SK-N-SH (cell line): ENCODE results near the gene GLDC. TPM values are rescaled to one million over a fixed set of nuclear protein-coding genes. Genes with fewer than 3 reads are reported as not detected.

ENCODE experiments used
- CTCF ChIA-PET: fragments of 300-600, 350-600 bp; formaldehyde crosslinking; extraction: SDS; loops from one replicate; lab custom pipeline; 2021; lab: Yijun Ruan, JAX
- POLR2A ChIA-PET: fragments of 350-600 bp; sonication (Branson Sonifier 250); formaldehyde crosslinking; extraction: SDS; loops from one replicate; lab custom pipeline; 2020; ENCODE audit warnings: antibody characterized with exemption, inconsistent platforms; lab: Yijun Ruan, JAX
- DNase-seq: peaks from one replicate; pipeline ENCODE4 v3.0.0; 2012
- H2AFZ ChIP-seq: fragments of 200-600 bp; sonication (generic); 2 replicates; pipeline ENCODE4 v1.8.1; 2016; ENCODE audit warnings: antibody characterized with exemption, mild to moderate bottlenecking, low read depth
- H3F3A ChIP-seq: fragments of 200-600 bp; sonication (generic); replicated peaks from 2 replicates; pipeline ENCODE3; 2016; ENCODE audit warnings: antibody characterized with exemption, mild to moderate bottlenecking; ENCODE audit not compliant: insufficient read depth
- H3K27ac ChIP-seq, 2 experiments: fragments of 200-500 bp in 1 of 2; fragments of 200-600 bp in 1 of 2; sonication (Bioruptor generic) in 1 of 2; sonication (generic), shearing (Covaris generic) in 1 of 2; 2 replicates each; pipeline versions ENCODE4 v1.5.1 to v1.6.1; 2014 to 2016; ENCODE audit warnings: low read depth in 2 of 2, inconsistent platforms in 1 of 2, low read length in 1 of 2, mild to moderate bottlenecking in 1 of 2, mixed read lengths in 1 of 2
- H3K27me3 ChIP-seq: fragments of 200-600 bp; sonication (generic), shearing (Covaris generic); 2 replicates; pipeline ENCODE4 v1.6.1; 2016; ENCODE audit warnings: mixed run types; ENCODE audit not compliant: insufficient read depth
- H3K36me3 ChIP-seq, 2 experiments: fragments of 200-500 bp in 1 of 2; fragments of 200-600 bp in 1 of 2; sonication (Bioruptor generic) in 1 of 2; sonication (generic) in 1 of 2; replicated peaks in 1 of 2; 2 replicates each; pipeline versions ENCODE3 to v1.5.1; 2014 to 2016; ENCODE audit warnings: low read length in 1 of 2, mild to moderate bottlenecking in 1 of 2; ENCODE audit not compliant: insufficient read depth in 2 of 2, control insufficient read depth in 1 of 2
- H3K4me1 ChIP-seq, 2 experiments: fragments of 200-500 bp in 1 of 2; fragments of 200-600 bp in 1 of 2; sonication (Bioruptor generic) in 1 of 2; sonication (generic), shearing (Covaris generic) in 1 of 2; 2 replicates each; pipeline versions ENCODE4 v1.5.1 to v1.6.1; 2014 to 2016; ENCODE audit warnings: low read depth in 1 of 2, low read length in 1 of 2, mixed run types in 1 of 2; ENCODE audit not compliant: insufficient read depth in 2 of 2, control insufficient read depth in 1 of 2
- H3K4me2 ChIP-seq: fragments of 200-600 bp; sonication (generic), shearing (Covaris generic); 2 replicates; pipeline ENCODE4 v1.6.1; 2017; ENCODE audit warnings: mixed run types
- H3K4me3 ChIP-seq, 2 experiments: fragments of 200-500 bp in 1 of 2; fragments of 200-600 bp in 1 of 2; sonication (Bioruptor generic) in 1 of 2; sonication (generic), shearing (Covaris generic) in 1 of 2; 2 replicates each; pipeline versions ENCODE4 v1.5.1 to v1.8.1; 2014 to 2016; ENCODE audit warnings: low read depth in 2 of 2, inconsistent platforms in 1 of 2, low read length in 1 of 2, mild to moderate bottlenecking in 1 of 2, mixed read lengths in 1 of 2, moderate library complexity in 1 of 2
- H3K79me2 ChIP-seq: fragments of 200-600 bp; sonication (generic); 2 replicates; pipeline ENCODE4 v1.8.1; 2017; ENCODE audit warnings: mild to moderate bottlenecking; ENCODE audit not compliant: insufficient read depth
- H3K9ac ChIP-seq: fragments of 200-600 bp; sonication (generic); 2 replicates; pipeline ENCODE4 v1.6.1; 2017; ENCODE audit warnings: mixed run types
- H3K9me2 ChIP-seq: fragments of 200-600 bp; sonication (generic); 2 replicates; pipeline ENCODE4 v1.6.1; 2017; ENCODE audit warnings: mixed run types
- H3K9me3 ChIP-seq: fragments of 200-600 bp; sonication (generic); 2 replicates; pipeline ENCODE4 v1.6.1; 2017; ENCODE audit warnings: mixed run types, mild to moderate bottlenecking, moderate library complexity
- H4K20me1 ChIP-seq: fragments of 200-600 bp; sonication (generic); 2 replicates; pipeline ENCODE4 v1.6.1; 2017; ENCODE audit warnings: mild to moderate bottlenecking, mixed run types; ENCODE audit not compliant: insufficient read depth
- CHD2 ChIP-seq: fragments of 150-350 bp; IDR thresholded peaks from 2 replicates; pipeline ENCODE4 v1.6.1; 2018; ENCODE audit warnings: low read length; ENCODE audit not compliant: partially characterized antibody
- CTCF ChIP-seq: fragments of 200-600 bp; sonication (generic); IDR thresholded peaks from 2 replicates; pipeline ENCODE4 v1.6.1; 2017; ENCODE audit warnings: antibody characterized with exemption, mild to moderate bottlenecking, moderate library complexity
- EZH2phosphoT487 ChIP-seq: fragments of 200-600 bp; sonication (generic); IDR thresholded peaks from 2 replicates; pipeline ENCODE4 v1.6.1; 2017; ENCODE audit warnings: low read depth, mixed run types, mild to moderate bottlenecking, antibody characterized with exemption, moderate library complexity, borderline replicate concordance
- FOXJ3 ChIP-seq: sonication (generic); formaldehyde crosslinking; IDR thresholded peaks from 2 replicates; pipeline ENCODE4 v1.5.1; 2020; ENCODE audit warnings: mild to moderate bottlenecking, missing genetic modification reagents
- FOXM1 ChIP-seq: IDR thresholded peaks from 2 replicates; pipeline ENCODE4 v1.4.0; 2012; ENCODE audit warnings: low read depth, mild to moderate bottlenecking
- GABPA ChIP-seq: IDR thresholded peaks from 2 replicates; pipeline ENCODE4 v1.4.0; 2012; ENCODE audit warnings: low read depth, mild to moderate bottlenecking
- MAX ChIP-seq: IDR thresholded peaks from 2 replicates; pipeline ENCODE4 v1.4.0; 2012; ENCODE audit warnings: low read depth
- NFIC ChIP-seq: IDR thresholded peaks from 2 replicates; pipeline ENCODE4 v1.4.0; 2012; ENCODE audit warnings: borderline replicate concordance
- NRF1 ChIP-seq: IDR thresholded peaks from 2 replicates; pipeline ENCODE4 v1.6.1; 2012; ENCODE audit warnings: low read depth, mild to moderate bottlenecking, low read length
- POLR2AphosphoS5 ChIP-seq: IDR thresholded peaks from 2 replicates; pipeline ENCODE4 v1.6.1; 2012; ENCODE audit warnings: low read depth, low read length
- RAD21 ChIP-seq: IDR thresholded peaks from 2 replicates; pipeline ENCODE4 v1.6.1; 2012; ENCODE audit warnings: mild to moderate bottlenecking, low read length
- RCOR1 ChIP-seq: fragments of 150-350 bp; IDR thresholded peaks from 2 replicates; pipeline ENCODE4 v1.6.1; 2017; ENCODE audit warnings: antibody characterized with exemption, low read length
- RXRA ChIP-seq: IDR thresholded peaks from 2 replicates; pipeline ENCODE4 v1.4.0; 2012; ENCODE audit warnings: low read depth, mild to moderate bottlenecking, borderline replicate concordance
- SMC3 ChIP-seq: IDR thresholded peaks from 2 replicates; pipeline ENCODE4 v1.6.1; 2012; ENCODE audit warnings: low read depth, low read length, improper control_type of control experiment
- TAF1 ChIP-seq: IDR thresholded peaks from 2 replicates; pipeline ENCODE4 v1.6.1; 2012; ENCODE audit warnings: low read depth, mild to moderate bottlenecking, low read length, moderate library complexity, borderline replicate concordance
- YY1 ChIP-seq: IDR thresholded peaks from 2 replicates; pipeline ENCODE4 v1.4.0; 2012; ENCODE audit warnings: low read depth, mild to moderate bottlenecking
- WGBS: methylation state at CpG from one replicate; pipeline ENCODE4 v1.1.6; 2017; ENCODE audit warnings: low lambda C conversion rate; 5-methylcytosine and 5-hydroxymethylcytosine counted together
- polyA plus RNA-seq, 3 experiments: library from polyadenylated mRNA; depleted of rRNA; stranded (reverse); fragments of >200 nt; gene quantifications; 2 replicates each; pipeline ENCODE4 v1.2.3, GENCODE V29; 2012

Gene GLDC
- polyA plus RNA-seq, 1 of the 3 experiments (the other 2 are of a cell fraction), result 4.1 TPM

DNA sequence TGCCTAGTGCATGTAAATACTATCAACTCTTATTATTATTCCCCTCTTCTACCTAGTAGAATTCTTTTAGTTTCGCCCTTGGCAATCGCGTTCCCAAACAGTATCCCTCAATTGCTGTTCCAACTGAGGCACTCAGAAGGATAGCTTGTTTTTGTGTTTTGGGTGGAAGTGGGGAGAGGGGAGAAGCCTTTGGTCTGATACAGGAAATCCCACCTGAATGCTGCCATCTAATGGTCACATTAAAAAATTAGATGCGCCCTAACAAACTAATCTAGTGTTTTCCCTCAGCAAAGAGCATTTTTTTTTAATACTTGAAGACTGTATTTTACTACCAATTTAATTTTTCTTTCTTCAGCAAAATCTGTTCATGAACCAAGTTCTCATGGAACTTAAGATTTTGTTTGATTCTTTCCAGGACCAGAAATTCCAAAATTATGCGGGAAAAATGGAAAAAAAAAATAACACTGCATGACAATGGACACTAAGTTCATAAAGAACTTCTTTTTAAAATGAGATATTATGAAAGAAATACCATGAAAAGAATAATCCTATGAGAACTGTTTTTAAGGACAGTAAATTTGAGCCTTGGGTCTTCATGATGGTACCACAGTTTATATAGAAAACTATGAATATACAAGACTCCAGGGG is 22.2 kb upstream of the GLDC start:
- no peak overlapping the region for H3K4me3 ChIP-seq
- no peak overlapping the region for H2AFZ ChIP-seq
- no peaks in the 10 kb centered on the region for H3F3A ChIP-seq
- 23% methylated on average over 5 of the region's 5 CpGs for WGBS
- H4K20me1 ChIP-seq, result no peaks in the 10 kb centered on the region
- no peak overlapping the region for H3K9ac ChIP-seq
- no peaks in the 10 kb centered on the region for H3K27me3 ChIP-seq
- H3K4me1 ChIP-seq, result no peaks in the 10 kb centered on the region
- H3K36me3 ChIP-seq, result no peaks in the 10 kb centered on the region
- H3K79me2 ChIP-seq, result no peaks in the 10 kb centered on the region
- no peak overlapping the region for H3K27ac ChIP-seq
- CTCF ChIA-PET, result interaction anchor here (0.6 to 2.0 kb wide), 29 partner anchors 9 to 310 kb away, joined by 3 to 18 read pairs (median 4); no protein-coding TSS in a partner anchor
- peak; percentile 75 for DNase-seq
- H3K9me3 ChIP-seq, result no peaks in the 10 kb centered on the region
- no peaks in the 10 kb centered on the region for H3K9me2 ChIP-seq
- no peak overlapping the region for H3K4me2 ChIP-seq
- POLR2A ChIA-PET, result interaction anchor here (1.0 kb wide), 1 partner anchor 255 kb away, joined by 4 read pairs; the partner anchor contains the start of gene UHRF2
- TF ChIP-seq SMC3 (peak; percentile 48), RAD21 (peak; percentile 73), CHD2 (no peak), CTCF (peak; percentile 73), EZH2phosphoT487 (no peak), RXRA (no peak)

DNA sequence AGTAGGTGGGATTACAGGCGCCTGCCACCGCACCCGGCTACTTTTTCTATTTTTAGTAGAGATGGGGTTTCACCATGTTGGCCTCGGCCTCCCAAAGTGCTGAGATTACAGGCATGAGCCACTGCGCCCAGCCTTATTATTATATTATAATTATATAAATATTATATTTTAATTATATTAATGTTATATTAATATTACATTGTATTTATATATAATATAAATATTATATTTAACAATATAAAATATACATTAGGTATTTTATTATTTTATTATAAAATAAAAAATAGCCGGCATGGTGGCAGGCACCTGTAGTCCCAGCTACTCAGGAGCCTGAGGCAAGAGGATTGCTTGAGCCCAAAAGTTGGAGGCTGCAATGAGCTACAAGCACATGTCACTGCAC is 21.6 kb upstream of the GLDC start:
- Histone ChIP-seq H3K4me3 (no peak overlapping the region), H3K79me2 (no peaks in the 10 kb centered on the region), H3K4me2 (no peak overlapping the region), H3K9me3 (no peaks in the 10 kb centered on the region), H3K9ac (no peak overlapping the region), H3K9me2 (no peaks in the 10 kb centered on the region), H3K36me3 (no peaks in the 10 kb centered on the region), H3K27ac (no peak overlapping the region), H3K27me3 (no peaks in the 10 kb centered on the region), H2AFZ (no peak overlapping the region), H4K20me1 (no peaks in the 10 kb centered on the region), H3K4me1 (no peaks in the 10 kb centered on the region), H3F3A (no peaks in the 10 kb centered on the region)
- ChIA-PET CTCF (interaction anchor here (0.6 to 2.0 kb wide), 28 partner anchors 10 to 310 kb away, joined by 3 to 18 read pairs (median 4); no protein-coding TSS in a partner anchor), POLR2A (interaction anchor here (1.0 kb wide), 1 partner anchor 254 kb away, joined by 4 read pairs; the partner anchor contains the start of gene UHRF2)
- DNase-seq, result no peak
- TF ChIP-seq FOXM1, result no peak
- no peak for TF ChIP-seq MAX
- no peak for TF ChIP-seq GABPA
- no peak for TF ChIP-seq POLR2AphosphoS5
- no peak for TF ChIP-seq FOXJ3 (CRISPR knock-in tag)
- no peak for TF ChIP-seq YY1
- no peak for TF ChIP-seq NRF1
- no peak for TF ChIP-seq TAF1
- TF ChIP-seq RCOR1, result no peak
- no peak for TF ChIP-seq NFIC
- 89% methylated on average over 6 of the region's 6 CpGs for WGBS
